Stomach (tissue), 9 donors: ENCODE results near the gene MSI2. TPM values are rescaled to one million over a fixed set of nuclear protein-coding genes. Genes with fewer than 3 reads are reported as not detected.

Experiments
- DNase-seq, 2 donors: peaks; one replicate each; pipeline versions ENCODE4 v3.0.0 to v3.0.0-alpha.2; 2013 to 2019
- H3K27ac ChIP-seq, 5 donors: fragments of 200-600 bp in 4 of 5; sonication (generic) in 4 of 5; one replicate each; pipeline ENCODE4 v1.5.1; 2013 to 2019; ENCODE audit warnings: mild to moderate bottlenecking in 1 of 5, moderate library complexity in 1 of 5
- H3K27me3 ChIP-seq, 3 donors: fragments of 200-600 bp; sonication (generic); one replicate each; pipeline ENCODE4 v1.5.1; 2017 to 2019; ENCODE audit warnings: mixed run types in 1 of 3
- H3K36me3 ChIP-seq, 4 donors: fragments of 200-600 bp; sonication (generic); 1 replicate in 3 of 4; 2 replicates in 1 of 4; pipeline ENCODE4 v1.5.1; 2016 to 2019
- H3K4me1 ChIP-seq, 4 donors: fragments of 200-600 bp; sonication (generic); one replicate each; pipeline ENCODE4 v1.5.1; 2016 to 2019
- H3K4me3 ChIP-seq, 4 donors: fragments of 200-600 bp; sonication (generic) in 3 of 4; one replicate each; pipeline ENCODE4 v1.5.1; 2016 to 2019; ENCODE audit warnings: mild to moderate bottlenecking in 1 of 4
- H3K9me3 ChIP-seq, 4 donors: fragments of 200-600 bp; sonication (generic); one replicate each; pipeline ENCODE4 v1.5.1; 2016 to 2019
- EP300 ChIP-seq: sonication (generic); formaldehyde crosslinking; IDR thresholded peaks from one replicate; pipeline ENCODE4 v1.6.1; 2017; ENCODE audit warnings: antibody characterized with exemption
- POLR2A ChIP-seq, 4 donors: fragments of 450-650 bp; IDR thresholded peaks; one replicate each; pipeline ENCODE4 v1.6.1; 2016; ENCODE audit warnings: antibody characterized with exemption in 4 of 4, control low read depth in 2 of 4, mild to moderate bottlenecking in 1 of 4, moderate library complexity in 1 of 4
- POLR2AphosphoS5 ChIP-seq, 3 donors: sonication (generic); formaldehyde crosslinking; IDR thresholded peaks; one replicate each; pipeline ENCODE4 v1.6.1; 2016; ENCODE audit warnings: antibody characterized with exemption in 3 of 3
- WGBS, 5 donors: extraction: QIAGEN DNeasy Blood & Tissue Kit in 3 of 5; methylation state at CpG; one replicate each; pipeline versions ENCODE4 v1.1.5 to v1.1.7; 2013 to 2018; 5-methylcytosine and 5-hydroxymethylcytosine counted together
- intact Hi-C: fragments of 100-400 bp; cut with DNase I; formaldehyde crosslinking; loops from one replicate; pipeline ENCODE4 v1.15.1; 2023; ENCODE audit warnings: low total_unique reads
- polyA plus RNA-seq, 3 donors: library from polyadenylated mRNA; stranded (reverse); fragments of 200-250 nt; gene quantifications; one replicate each; pipeline ENCODE4 v1.2.3, GENCODE V29; 2013
- total RNA-seq, 5 donors: library from RNA; depleted of rRNA; stranded (reverse); fragments of >200 nt; gene quantifications; one replicate each; pipeline versions ENCODE4 v1.1.0 to v1.2.3, GENCODE V29; 2014 to 2016
- TF ChIP-seq, protein P1 (sequence below), 7 experiments: fragments of 450-650 bp in 4 of 7; fragments of 200-600 bp in 3 of 7; sonication (generic) in 3 of 7; IDR thresholded peaks; one replicate each; pipeline ENCODE4 v1.5.1; 2016 to 2019; ENCODE audit warnings: antibody characterized with exemption in 7 of 7, control low read depth in 2 of 7, mild to moderate bottlenecking in 1 of 7
- donor health status: healthy with polysubstance abuse.
- donor health status: Bipolar disorder and iron deficiency.
- donor health status: healthy.

The MSI2 gene
- total and polyA plus RNA-seq, 8 donors = 8.3 to 72.4 (median 22.9) TPM

DNA sequence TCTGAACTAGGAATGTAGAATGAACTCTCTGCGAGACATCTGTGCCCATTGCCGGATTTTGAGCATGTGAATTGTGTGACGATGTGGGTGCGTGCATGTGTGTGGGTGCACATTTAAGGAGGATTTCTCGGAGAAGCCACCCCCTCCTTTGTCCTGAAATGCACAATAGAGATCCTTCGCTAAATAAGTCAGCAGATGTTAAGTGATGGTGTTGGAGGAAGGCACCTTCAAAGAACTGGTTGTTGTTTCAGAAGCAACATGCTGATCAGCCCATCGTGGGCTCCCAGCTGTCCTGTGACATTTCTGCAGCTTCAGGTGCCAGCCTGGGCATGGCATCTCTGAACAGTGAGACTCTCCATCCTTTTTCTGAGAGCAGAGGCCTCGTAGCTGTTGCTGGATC lies 194.9 kb downstream of the MSI2 start:
- Histone ChIP-seq H3K4me1 (peaks cover 0 to 23% (median 6%) of the 10 kb centered on the region in 4 donors), H3K36me3 (no peaks in the 10 kb centered on the region), H3K27me3 (no peaks in the 10 kb centered on the region), H3K27ac (no peak overlapping the region), H3K9me3 (no peaks in the 10 kb centered on the region), H3K4me3 (no peak overlapping the region)
- TF ChIP-seq, protein P1, sequence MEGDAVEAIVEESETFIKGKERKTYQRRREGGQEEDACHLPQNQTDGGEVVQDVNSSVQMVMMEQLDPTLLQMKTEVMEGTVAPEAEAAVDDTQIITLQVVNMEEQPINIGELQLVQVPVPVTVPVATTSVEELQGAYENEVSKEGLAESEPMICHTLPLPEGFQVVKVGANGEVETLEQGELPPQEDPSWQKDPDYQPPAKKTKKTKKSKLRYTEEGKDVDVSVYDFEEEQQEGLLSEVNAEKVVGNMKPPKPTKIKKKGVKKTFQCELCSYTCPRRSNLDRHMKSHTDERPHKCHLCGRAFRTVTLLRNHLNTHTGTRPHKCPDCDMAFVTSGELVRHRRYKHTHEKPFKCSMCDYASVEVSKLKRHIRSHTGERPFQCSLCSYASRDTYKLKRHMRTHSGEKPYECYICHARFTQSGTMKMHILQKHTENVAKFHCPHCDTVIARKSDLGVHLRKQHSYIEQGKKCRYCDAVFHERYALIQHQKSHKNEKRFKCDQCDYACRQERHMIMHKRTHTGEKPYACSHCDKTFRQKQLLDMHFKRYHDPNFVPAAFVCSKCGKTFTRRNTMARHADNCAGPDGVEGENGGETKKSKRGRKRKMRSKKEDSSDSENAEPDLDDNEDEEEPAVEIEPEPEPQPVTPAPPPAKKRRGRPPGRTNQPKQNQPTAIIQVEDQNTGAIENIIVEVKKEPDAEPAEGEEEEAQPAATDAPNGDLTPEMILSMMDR (IDR thresholded peaks at IDR 0.05) = no peak
- TF ChIP-seq EP300 (no peak), POLR2AphosphoS5 (IDR thresholded peaks at IDR 0.05) (no peak), POLR2A (IDR thresholded peaks at IDR 0.05) (no peak)
- intact Hi-C loops = no loop called here
- no peak for DNase-seq
- WGBS, 5 donors = 91 to 93% (median 92%) methylated on average over 8 of the region's 8 CpGs

DNA sequence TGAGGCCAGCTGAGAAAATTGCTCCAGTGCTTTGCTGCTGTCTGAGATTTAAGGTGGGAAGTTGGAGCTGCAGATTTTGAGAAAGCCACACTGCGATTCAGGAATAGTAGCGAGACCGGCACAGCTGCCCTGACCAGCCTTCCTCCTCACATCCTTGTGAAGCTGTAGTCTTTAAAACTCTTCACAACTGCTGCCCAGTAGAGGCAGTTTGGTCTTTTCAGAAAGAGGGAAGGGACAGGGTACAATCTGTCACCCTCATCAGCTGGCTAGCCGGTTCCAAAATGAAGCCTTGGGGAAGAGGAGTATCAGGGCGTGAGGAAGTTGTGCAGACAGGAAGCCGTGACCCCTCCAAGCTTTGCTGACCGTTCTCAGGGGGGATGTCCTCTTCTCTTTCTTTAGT lies 195.3 kb downstream of the MSI2 start:
- WGBS, 5 donors = 81 to 96% (median 87%) methylated on average over 4 to 7 of the region's 7 CpGs
- TF ChIP-seq EP300 (no peak), POLR2A (IDR thresholded peaks at IDR 0.05) (no peak), POLR2AphosphoS5 (IDR thresholded peaks at IDR 0.05) (no peak)
- TF ChIP-seq, protein P1 (IDR thresholded peaks at IDR 0.05) = no peak
- no peak for DNase-seq
- Histone ChIP-seq H3K4me1 (peaks cover 0 to 23% (median 6%) of the 10 kb centered on the region in 4 donors), H3K27ac (no peak overlapping the region), H3K36me3 (no peaks in the 10 kb centered on the region), H3K27me3 (no peaks in the 10 kb centered on the region), H3K4me3 (no peak overlapping the region), H3K9me3 (no peaks in the 10 kb centered on the region)
- intact Hi-C loops = no loop called here

DNA sequence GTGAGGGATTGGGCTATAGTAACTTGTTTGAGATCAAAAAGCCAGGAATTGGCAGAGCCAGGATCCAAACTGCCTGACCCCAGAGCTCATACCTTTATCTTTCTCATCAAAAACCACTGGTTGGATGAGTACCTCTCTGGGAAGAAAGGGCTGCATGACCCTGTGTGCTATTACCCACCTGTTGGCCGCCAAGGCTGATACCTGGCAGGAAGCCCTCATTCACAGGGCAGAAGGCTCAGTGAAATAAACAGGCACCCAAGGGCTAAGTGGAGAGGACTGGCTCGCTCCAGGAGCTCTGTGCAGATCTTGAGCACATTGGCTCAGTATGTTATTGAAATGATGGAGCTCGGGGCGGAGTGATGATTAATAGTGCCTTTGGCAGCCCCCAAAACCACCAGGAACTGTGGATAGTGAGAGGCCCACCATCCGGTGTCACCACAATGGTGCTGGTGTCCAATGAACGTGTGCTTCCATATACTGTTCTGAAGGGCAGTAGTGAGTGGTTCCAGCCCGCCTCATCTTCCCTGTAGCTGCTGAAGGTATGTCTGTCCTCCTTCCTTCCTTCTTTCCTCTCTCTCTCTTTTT lies 197.6 kb downstream of the MSI2 start:
- H3K27me3 ChIP-seq = no peaks in the 10 kb centered on the region
- H3K27ac ChIP-seq = no peak overlapping the region
- peaks cover 0 to 23% (median 6%) of the 10 kb centered on the region in 4 donors for H3K4me1 ChIP-seq
- H3K4me3 ChIP-seq = no peak overlapping the region
- TF ChIP-seq EP300 = no peak
- TF ChIP-seq POLR2A (IDR thresholded peaks at IDR 0.05) = no peak
- TF ChIP-seq POLR2AphosphoS5 (IDR thresholded peaks at IDR 0.05) = no peak
- TF ChIP-seq, protein P1 (IDR thresholded peaks at IDR 0.05) = no peak
- intact Hi-C loops = no loop called here
- H3K36me3 ChIP-seq = no peaks in the 10 kb centered on the region
- 84 to 96% (median 91%) methylated on average over 7 of the region's 7 CpGs for WGBS, 5 donors
- H3K9me3 ChIP-seq = no peaks in the 10 kb centered on the region
- DNase-seq = no peak

DNA sequence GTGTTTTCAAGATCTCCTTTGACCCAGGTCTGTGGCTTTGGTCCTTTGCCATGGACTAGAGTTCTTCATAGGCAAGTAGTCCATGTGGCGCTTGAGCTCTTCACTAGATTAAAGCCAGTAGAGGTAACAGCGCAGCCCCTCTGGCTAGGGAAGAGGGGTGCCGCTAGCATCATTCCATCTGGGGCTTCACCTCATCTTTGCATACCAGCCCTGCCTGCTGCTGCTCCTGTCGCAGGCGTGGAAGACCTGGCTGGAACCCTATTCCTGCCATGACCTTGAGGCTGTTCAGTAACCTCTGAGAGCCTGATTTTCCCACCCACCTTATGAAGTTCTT lies 198.4 kb downstream of the MSI2 start:
- Histone ChIP-seq H3K4me3 (no peak overlapping the region), H3K36me3 (no peaks in the 10 kb centered on the region), H3K4me1 (peaks cover 0 to 27% (median 6%) of the 10 kb centered on the region in 4 donors), H3K27me3 (no peaks in the 10 kb centered on the region), H3K9me3 (no peaks in the 10 kb centered on the region), H3K27ac (no peak overlapping the region)
- 84 to 98% (median 93%) methylated on average over 5 of the region's 5 CpGs for WGBS, 5 donors
- intact Hi-C loops = no loop called here
- DNase-seq = no peak
- TF ChIP-seq EP300 (no peak), POLR2AphosphoS5 (IDR thresholded peaks at IDR 0.05) (no peak), POLR2A (IDR thresholded peaks at IDR 0.05) (no peak)
- TF ChIP-seq, protein P1 (IDR thresholded peaks at IDR 0.05) = no peak
